ENCODE data around the gene DPH7.
"Not testable (repeated sequence)": the region's sequence is repeated elsewhere in the genome, so short reads cannot be mapped to it uniquely, and the experiment has no call there.

The DPH7 gene

DNA sequence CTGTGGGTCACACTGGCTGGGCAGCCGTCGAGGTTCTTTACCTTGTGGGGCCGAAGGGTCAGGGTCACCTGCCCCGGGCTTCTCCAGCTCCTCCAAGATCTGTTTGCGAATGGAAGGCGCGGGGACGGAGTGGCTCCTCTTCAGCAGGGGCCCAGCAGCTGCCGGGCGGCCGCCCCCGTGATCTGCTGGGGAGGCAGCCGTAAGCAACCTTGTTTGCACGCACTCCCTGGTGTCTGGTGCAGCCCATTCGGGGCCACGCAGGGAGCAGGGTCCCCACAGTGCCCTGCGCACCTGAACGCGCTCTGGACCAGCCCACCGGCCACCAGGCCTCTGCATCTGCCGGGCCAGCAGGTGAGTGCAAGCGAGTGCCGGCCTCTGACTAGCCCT is 63.4 kb downstream of the DPH7 start:
- no peak for DNase-seq

DNA sequence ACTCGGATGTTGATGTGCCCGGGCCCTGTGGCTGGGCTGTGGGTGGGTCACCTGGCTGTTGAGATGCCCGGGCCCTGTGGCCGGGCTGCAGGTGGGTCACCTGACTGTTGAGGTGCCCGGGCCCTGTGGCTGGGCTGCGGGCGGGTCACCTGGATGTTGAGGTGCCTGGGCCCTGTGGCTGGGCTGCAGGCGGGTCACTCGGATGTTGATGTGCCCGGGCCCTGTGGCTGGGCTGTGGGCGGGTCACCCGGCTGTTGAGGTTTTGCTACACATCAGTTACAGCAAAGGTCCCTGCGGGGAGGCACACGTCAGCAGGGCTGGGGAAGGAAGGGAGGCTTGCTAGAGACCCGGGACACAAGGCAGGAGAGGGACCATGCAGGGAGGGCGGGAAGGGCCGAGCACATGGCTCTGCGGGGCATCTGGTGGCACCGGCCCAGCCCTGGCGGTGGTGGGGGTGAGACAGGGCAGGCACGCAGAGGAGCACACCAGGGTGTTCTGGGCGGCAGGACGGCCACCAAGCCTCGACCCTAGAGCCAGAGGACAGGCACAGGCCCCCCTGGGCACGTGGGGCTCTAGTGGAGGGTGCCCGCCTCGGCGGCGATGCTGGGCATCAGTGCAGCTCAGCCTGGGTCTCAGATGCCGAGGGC is 63.9 kb downstream of the DPH7 start:
- no peak for DNase-seq

DNA sequence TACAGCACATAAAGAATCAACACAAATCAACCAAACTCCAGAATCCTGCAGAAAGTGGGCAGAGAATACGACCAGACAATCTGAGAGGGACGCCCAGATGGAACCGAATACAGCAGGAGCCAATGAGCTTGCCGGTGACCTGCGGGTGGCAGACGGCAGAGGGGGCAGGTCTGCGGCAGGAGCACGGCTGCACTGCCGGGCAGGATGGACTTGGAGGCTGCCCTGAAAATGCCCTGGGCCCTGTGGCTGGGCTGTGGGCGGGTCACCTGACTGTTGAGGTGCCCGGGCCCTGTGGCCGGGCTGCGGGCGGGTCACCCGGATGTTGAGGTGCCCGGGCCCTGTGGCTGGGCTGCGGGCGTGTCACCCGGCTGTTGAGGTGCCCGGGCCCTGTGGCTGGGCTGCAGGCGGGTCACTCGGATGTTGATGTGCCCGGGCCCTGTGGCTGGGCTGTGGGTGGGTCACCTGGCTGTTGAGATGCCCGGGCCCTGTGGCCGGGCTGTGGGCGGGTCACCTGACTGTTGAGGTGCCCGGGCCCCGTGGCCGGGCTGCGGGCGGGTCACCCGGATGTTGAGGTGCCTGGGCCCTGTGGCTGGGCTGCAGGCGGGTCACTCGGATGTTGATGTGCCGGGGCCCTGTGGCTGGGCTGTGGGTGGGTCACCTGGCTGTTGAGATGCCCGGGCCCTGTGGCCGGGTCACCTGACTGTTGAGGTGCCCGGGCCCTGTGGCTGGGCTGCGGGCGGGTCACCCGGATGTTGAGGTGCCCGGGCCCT is 64.7 kb downstream of the DPH7 start:
- not testable (repeated sequence) for DNase-seq

DNA sequence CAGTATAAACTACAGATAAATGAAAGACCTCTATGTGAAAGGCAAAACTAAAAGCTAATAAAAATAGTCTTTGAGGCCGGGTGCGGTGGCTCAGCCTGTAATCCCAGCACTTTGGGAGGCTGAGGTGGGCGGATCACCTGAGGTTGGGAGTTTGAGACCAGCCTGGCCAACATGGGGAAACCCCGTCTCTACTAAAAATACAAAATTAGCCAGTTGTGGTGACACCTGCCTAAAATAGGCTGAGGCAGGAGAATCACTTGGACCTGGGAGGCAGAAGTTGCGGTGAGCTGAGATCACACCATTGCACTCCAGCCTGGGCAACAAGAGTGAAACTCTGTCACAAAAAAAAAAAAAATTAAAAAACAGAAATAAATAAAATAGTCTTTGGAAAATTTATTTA is 65.6 kb downstream of the DPH7 start:
- DNase-seq, result not testable (repeated sequence)

DNA sequence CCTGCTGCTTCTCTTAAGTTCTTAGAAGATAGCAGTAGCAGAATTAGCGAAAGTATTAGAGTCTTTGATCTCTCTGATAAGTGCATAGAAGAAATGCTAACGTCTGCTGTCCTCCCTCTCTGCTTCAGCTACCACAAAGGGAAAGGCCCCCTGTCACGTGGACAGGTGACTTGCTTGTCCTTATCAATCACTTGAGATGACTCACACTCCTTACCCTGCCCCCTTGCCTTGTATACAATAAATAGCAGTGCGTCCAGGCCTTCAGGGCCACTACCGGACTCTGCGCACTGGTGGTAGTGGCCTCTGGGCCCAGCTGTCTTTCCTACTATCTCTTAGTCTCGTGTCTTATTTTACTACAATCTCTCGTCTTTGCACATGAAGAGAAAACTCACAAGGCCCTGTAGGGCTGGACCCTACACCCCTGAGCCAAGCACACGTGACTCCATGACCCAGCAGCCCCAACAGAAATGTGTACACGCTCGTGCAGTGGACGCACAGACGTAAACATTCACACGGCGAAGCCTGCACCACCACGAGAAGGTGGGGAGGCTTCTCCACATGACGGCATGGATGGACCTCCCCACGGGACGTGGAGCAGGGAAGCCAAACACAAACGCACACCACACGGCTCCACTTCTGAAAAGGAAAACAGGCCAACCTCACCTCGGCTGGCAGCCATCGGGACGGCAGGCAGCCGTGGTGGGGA is 66.8 kb downstream of the DPH7 start:
- no peak for DNase-seq

DNA sequence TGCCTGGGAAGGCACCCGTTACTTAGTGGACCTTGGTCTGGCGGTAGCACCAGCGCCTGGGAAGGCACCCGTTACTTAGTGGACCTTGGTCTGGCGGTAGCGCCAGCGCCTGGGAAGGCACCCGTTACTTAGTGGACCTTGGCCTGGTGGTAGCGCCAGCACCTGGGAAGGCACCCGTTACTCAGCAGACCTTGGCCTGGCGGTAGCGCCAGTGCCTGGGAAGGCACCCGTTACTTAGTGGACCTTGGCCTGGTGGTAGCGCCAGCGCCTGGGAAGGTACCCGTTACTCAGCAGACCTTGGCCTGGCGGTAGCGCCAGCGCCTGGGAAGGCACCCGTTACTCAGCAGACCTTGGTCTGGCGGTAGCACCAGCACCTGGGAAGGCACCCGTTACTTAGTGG is 67.6 kb downstream of the DPH7 start:
- DNase-seq, result not testable (repeated sequence)

DNA sequence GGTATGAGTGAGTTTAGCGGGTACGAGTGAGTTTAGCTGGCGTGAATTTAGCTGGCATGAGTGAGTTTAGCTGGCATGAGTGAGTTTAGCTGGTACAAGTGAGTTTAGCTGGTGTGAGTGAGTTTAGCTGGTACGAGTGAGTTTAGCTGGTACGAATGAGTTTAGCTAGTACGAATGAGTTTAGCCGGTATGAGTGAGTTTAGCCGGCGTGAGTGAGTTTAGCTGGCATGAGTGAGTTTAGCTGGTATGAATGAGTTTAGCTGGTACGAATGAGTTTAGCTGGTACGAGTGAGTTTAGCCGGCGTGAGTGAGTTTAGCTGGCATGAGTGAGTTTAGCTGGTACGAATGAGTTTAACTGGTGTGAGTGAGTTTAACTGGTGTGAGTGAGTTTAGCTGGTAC is 69.5 kb downstream of the DPH7 start:
- no peak for DNase-seq

DNA sequence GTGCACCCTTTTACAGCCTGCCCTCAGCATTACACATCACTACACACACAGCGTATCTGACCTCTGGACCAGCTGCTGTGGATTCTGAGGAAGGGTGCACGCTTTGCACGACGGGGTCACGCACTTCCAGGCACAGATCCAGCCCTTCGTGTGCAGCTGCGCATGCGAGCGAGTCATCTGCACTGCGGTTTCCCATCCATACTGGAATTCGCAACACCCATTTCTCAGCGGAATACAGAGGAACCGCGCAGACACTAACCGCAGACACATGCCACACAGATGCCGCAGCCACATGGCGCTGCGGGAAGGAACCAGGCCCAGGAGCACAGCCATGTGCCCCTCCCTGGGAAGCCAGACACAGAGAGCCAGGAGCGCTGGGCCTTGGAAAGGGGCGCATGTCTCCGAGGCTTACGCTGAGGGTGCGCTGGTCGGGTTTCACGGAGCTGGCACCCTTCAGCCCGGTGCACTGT is 72.0 kb downstream of the DPH7 start:
- no peak for DNase-seq

DNA sequence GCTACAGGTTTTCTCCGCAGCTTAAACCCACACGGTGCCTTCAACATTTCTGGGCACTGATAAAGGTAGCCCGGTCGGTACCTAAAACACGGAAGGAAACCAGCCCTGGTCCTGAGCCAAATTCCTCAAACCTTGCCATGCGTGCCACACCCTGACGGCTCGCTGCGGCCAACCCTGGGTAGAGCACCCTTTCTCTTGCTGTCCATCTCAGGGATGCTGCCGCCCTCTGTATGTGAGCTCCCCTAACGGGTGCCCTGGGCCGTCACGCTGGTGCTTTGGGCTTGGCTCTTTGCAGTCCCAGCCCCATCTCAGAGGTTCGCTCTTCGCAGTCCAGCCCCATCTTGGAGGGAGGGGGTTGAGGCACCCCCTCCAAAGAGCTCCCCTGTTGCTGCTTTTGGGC is 72.5 kb downstream of the DPH7 start:
- no peak for DNase-seq

DNA sequence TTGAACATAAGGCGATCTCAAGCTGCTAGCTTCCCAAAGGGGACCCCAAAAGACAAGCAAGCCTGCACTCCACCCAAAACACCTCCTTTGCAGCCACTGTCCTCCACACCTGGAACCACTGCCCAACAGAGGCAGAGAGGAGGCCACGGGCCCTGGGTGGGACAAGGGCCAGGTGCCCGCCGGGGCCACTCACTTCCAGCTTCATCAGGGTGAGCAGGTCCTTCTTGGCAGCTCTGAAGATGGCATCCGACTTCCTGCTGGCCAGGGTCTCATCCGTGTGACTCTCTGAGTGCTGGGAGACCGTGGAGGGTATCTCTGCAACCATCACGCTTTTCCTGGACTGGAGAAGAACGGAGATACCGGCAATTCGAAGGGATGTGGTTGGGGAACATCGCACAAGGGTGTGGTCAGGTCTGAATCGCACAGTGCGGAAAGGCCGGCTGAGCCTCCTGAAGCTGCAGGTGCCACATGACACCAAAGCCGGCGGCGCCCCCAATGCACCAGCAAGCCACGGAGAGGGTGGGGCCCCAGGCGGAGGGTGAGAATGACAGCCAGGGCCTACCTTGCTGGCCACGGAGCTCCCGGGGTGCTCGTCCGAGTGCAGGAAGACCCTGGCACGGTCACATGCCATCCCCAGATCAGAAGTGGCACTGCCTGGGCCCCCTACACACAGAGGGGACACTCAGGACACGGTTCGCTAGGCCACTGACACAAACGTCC is 73.1 kb downstream of the DPH7 start:
- no peak for DNase-seq
